GM13976 (cell line): ENCODE data around the gene SLC9A9.

Experiments used
- DNase-seq: peaks from one replicate; pipeline ENCODE4 v3.0.0; 2012; ENCODE audit warnings: low spot score
- in situ Hi-C: fragments of 300-500 bp; cut with MboI; formaldehyde crosslinking; loops from one replicate; pipeline ENCODE4 v1.12.0; 2022; ENCODE audit warnings: low sequenced_read_pairs, mixed read lengths, inconsistent platforms; ENCODE audit not compliant: unreplicated experiment
- TF ChIP-seq, protein P1 (sequence below): IDR thresholded peaks from 2 replicates; pipeline ENCODE4 v1.5.1; 2012; ENCODE audit warnings: borderline replicate concordance, mild to moderate bottlenecking; ENCODE audit not compliant: insufficient read depth; ENCODE audit errors: extremely low read depth, missing control alignments, control extremely low read depth

SLC9A9 gene

DNA sequence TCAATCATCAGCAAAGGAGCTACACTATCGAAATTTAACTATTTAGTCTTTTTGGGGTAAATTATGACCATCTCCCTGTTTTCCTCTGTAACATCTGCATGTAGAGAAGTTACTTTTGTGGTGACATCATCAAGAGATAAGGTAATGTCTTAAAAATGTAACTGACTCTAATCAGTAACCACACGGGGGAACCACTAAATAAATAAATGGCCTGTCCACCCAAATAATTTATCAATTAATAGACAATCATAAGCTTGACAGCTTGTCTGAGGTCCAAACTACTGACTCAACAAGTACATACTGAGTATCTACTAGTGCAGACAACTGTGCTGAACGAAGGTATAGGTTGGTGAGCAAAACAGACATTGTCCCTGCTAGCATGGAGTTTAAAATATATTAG is 219.3 kb downstream of the SLC9A9 start:
- DNase-seq = no peak
- TF ChIP-seq, protein P1, sequence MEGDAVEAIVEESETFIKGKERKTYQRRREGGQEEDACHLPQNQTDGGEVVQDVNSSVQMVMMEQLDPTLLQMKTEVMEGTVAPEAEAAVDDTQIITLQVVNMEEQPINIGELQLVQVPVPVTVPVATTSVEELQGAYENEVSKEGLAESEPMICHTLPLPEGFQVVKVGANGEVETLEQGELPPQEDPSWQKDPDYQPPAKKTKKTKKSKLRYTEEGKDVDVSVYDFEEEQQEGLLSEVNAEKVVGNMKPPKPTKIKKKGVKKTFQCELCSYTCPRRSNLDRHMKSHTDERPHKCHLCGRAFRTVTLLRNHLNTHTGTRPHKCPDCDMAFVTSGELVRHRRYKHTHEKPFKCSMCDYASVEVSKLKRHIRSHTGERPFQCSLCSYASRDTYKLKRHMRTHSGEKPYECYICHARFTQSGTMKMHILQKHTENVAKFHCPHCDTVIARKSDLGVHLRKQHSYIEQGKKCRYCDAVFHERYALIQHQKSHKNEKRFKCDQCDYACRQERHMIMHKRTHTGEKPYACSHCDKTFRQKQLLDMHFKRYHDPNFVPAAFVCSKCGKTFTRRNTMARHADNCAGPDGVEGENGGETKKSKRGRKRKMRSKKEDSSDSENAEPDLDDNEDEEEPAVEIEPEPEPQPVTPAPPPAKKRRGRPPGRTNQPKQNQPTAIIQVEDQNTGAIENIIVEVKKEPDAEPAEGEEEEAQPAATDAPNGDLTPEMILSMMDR = no peak
- in situ Hi-C loops = no loop called here

GRCh38 chr3:143627336-143627735 is 220.9 kb downstream of the SLC9A9 start:
- in situ Hi-C loops = no loop called here
- TF ChIP-seq, protein P1 = no peak
- no peak for DNase-seq

DNA sequence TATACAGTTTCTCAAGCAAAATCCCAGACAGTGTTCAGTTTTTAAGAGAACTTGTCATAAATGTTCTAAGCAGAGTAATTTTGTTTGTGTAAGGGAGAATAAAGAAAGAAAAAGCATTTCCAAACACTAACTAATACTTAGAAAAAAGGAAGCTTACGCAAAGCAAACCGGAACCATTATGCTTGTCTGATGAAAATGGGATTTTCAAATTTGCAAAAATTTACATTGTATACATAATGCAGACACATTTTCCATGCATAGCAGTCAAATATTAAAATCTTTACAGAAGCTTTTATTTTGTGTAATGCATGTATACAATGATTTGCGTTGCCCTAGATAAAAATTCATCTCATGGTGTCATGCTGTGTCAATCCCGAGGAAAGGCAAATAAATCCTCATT is 229.0 kb downstream of the SLC9A9 start:
- in situ Hi-C loops = no loop called here
- TF ChIP-seq, protein P1 = no peak
- DNase-seq = no peak

GRCh38 chr3:143617050-143617449 is 231.2 kb downstream of the SLC9A9 start:
- TF ChIP-seq, protein P1 = no peak

GRCh38 chr3:143613226-143613625 is 235.0 kb downstream of the SLC9A9 start:
- TF ChIP-seq, protein P1 = no peak
- DNase-seq = no peak
- in situ Hi-C loops = no loop called here

More at GRCh38 chr3:143617050-143617449, 231.2 kb downstream of the SLC9A9 start:
- no peak for DNase-seq
- in situ Hi-C loops = no loop called here

DNA sequence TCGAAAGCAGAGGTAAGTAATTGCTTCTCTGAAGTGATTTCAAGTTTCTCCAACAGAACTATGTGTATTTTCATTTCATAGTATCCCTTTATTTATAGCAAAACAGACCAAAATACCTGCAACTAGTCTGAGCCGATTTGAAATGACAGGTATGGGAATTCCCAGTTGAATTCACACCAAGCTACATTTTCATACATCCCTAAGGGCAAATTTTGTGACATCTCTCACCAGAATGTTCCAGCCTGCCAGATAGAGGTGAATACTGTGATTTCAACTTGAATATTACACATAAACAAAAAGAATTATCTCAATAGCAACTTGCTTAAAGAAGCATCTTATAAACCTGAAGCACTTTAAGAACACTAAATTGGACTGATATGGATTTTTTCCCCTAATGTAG is 235.7 kb downstream of the SLC9A9 start:
- DNase-seq = no peak
- in situ Hi-C loops = no loop called here
- TF ChIP-seq, protein P1 = no peak

DNA sequence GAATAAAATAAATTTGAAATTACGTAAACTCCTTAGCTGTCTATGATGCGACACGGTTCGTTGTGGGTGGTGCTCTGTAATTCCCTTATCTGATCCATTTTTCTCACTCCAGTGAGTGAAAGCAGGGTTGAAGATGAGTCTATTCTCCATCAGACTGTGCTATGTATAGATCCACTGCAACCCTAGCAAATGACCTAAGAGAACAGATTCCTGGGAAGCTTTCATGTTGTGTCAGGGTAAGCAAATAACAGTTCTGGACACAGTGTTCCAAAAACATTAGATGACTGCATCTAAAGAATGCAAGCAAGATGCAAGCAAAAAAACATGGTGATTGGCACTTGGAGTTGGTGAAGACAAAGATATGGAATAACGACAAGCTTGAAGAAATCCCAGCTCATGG is 239.3 kb downstream of the SLC9A9 start:
- TF ChIP-seq, protein P1 = no peak
- no peak for DNase-seq
- in situ Hi-C loops = no loop called here
